Mesodermal cell (in vitro differentiated cells): ENCODE measurements around the gene MEX3D.

Source experiments
- H3K27ac ChIP-seq: 2 replicates; pipeline ENCODE4 v1.7.0; 2013; ENCODE audit warnings: mild to moderate bottlenecking, low read depth, low read length, moderate library complexity; ENCODE audit not compliant: severe bottlenecking
- H3K36me3 ChIP-seq: 2 replicates; pipeline ENCODE4 v1.7.1; 2013; ENCODE audit warnings: mild to moderate bottlenecking, low read length, moderate library complexity; ENCODE audit not compliant: control insufficient read depth, insufficient read depth
- H3K4me1 ChIP-seq: one replicate; pipeline ENCODE4 v1.7.1; 2013; ENCODE audit warnings: mild to moderate bottlenecking, low read length; ENCODE audit not compliant: insufficient read depth, control insufficient read depth, poor library complexity, severe bottlenecking
- H3K4me3 ChIP-seq: 2 replicates; pipeline ENCODE4 v1.7.0; 2013; ENCODE audit warnings: low read length, control low read depth, mild to moderate bottlenecking; ENCODE audit not compliant: insufficient read depth, poor library complexity, severe bottlenecking; ENCODE audit errors: extremely low read depth
- H3K9me3 ChIP-seq: 2 replicates; pipeline ENCODE4 v1.7.1; 2013; ENCODE audit warnings: mild to moderate bottlenecking, low read length, moderate library complexity; ENCODE audit not compliant: control insufficient read depth
- WGBS, 2 experiments: methylation state at CpG; one replicate each; pipeline ENCODE4 v1.1.5; 2013; ENCODE audit warnings: missing lambda C conversion rate in 2 of 2; ENCODE audit not compliant: insufficient coverage in 2 of 2; 5-methylcytosine and 5-hydroxymethylcytosine counted together

Gene MEX3D

GRCh38 chr19:1514986-1515721 lies 53.0 kb downstream of the MEX3D start:
- WGBS, 2 experiments: 67 to 88% methylated on average over 5 to 8 of the region's 14 CpGs

DNA sequence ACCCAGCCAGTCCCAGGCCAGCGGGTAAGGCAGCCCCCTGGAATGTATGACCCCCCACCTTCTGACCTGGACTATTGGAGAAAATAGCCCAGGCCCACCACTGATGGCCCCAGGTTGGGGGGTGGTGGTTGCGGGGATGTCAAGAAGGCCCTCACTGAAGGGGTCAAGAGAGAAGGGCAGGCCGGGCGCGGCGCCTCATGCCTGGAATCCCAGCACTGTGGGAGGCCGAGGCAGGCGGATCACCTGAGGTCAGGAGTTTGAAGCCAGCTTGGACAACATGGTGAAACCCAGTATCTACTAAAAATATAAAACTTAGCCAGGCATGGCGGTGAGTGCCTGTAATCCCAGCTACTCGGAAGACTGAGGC lies 53.8 kb downstream of the MEX3D start:
- 64 to 75% methylated on average over 9 of the region's 10 CpGs for WGBS, 2 experiments
- no peaks in the 10 kb centered on the region for H3K9me3 ChIP-seq
- H3K4me1 ChIP-seq: peaks cover 8% of the 10 kb centered on the region
- no peak overlapping the region for H3K4me3 ChIP-seq
- no peak overlapping the region for H3K27ac ChIP-seq
- H3K36me3 ChIP-seq: no peaks in the 10 kb centered on the region

More at GRCh38 chr19:1514986-1515721, 53.0 kb downstream of the MEX3D start:
- H3K4me1 ChIP-seq: peaks cover 7% of the 10 kb centered on the region
- H3K36me3 ChIP-seq: no peaks in the 10 kb centered on the region
- H3K27ac ChIP-seq: no peak overlapping the region
- H3K4me3 ChIP-seq: no peak overlapping the region
- H3K9me3 ChIP-seq: no peaks in the 10 kb centered on the region

- Histone ChIP-seq H3K36me3 (no peaks in the 10 kb centered on the region), H3K4me3 (peak overlapping the region; percentile 42), H3K27ac (no peak overlapping the region), H3K4me1 (peaks cover 8% of the 10 kb centered on the region), H3K9me3 (no peaks in the 10 kb centered on the region)
- 13 to 17% methylated on average over 30 to 44 of the region's 52 CpGs for whole genome bisulfite sequencing, 2 experiments
Observed at GRCh38 chr19:1513499-1514294, 54.4 kb downstream of the MEX3D start.

- Histone ChIP-seq H3K4me1 (peaks cover 8% of the 10 kb centered on the region), H3K4me3 (peak within 1 kb of the TSS; percentile 42), H3K36me3 (no peaks in the 10 kb centered on the region), H3K27ac (no peak within 1 kb of the TSS), H3K9me3 (no peaks in the 10 kb centered on the region)
- WGBS, 2 experiments: 2 to 4% methylated on average over 45 to 66 of the region's 78 CpGs
Observed at GRCh38 chr19:1512671-1513498, 55.2 kb downstream of the MEX3D start, which contains the start of gene ADAMTSL5. ADAMTSL5 (minus strand) TSS chr19:1513019; CDS start chr19:1510943, 2,076 bp downstream.

DNA sequence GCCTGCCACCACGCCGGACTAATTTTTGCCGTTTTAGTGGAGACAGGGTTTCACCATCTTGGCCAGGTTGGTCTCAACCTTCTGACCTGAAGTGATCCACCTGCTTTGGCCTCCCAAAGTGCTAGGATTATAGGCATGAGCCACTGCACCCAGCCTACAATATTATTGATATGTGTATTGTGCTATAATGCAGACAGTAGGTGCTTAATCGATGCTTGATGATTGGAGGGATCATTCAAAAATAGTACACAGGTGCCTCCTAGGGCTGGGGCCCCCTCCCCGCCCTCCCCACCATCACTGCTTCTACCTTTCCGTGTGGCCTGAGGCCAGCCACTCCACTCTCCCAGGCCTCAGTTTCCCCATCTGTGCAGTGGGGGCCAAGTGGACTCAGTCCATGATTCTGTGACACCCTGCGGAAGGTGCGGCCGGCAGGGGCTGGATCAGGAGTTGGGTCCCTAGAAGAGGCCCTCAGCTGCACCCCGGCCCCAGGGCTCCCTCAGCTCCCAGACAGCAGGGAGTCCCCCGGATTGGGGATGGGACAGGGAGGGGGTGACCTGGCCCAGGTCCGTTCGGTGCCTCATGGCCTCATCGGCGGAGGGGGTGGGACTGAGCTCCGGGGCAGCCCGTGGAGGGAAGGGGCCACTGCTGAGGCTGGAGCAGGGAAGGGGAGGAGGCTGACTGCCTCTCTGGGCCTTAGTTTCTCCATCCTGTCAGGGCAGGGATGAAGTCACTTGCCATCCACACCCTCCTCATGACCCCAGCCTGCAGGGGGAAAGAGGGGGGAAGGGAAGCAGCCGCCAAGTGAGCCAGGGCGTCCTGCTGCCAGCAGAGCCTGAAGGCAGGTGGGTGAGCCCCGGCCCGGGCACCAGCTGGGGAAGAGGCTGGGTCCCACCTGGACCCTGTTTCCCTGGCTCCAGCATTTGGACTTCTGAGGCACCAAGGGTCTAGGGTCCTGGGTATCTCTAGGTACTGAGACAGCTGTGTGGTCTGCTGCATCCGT lies 56.5 kb downstream of the MEX3D start:
- Histone ChIP-seq H3K27ac (no peak overlapping the region), H3K9me3 (no peaks in the 10 kb centered on the region), H3K4me1 (peaks cover 8% of the 10 kb centered on the region), H3K36me3 (no peaks in the 10 kb centered on the region), H3K4me3 (no peak overlapping the region)
- WGBS, 2 experiments: 70 to 79% methylated on average over 13 to 19 of the region's 22 CpGs

DNA sequence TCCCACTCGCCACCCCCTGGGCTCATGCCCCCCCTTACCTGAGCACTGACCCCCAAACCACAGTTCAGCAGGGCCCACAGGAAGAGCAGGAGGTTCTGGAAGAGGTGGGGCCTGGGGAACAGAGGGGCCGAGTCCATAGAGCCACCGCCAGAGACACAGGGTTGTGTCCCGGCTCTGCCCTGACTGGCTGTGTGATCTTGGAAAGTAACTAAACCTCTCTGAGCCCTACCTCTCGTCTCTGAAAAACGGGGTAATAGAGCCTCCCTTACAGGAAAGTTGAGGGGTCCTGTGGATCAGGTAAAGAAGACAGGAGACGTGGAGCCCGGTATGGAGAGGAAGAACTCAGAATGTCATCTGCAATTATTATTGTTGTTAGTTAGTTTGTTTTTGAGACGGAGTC lies 57.3 kb downstream of the MEX3D start:
- no peaks in the 10 kb centered on the region for H3K36me3 ChIP-seq
- no peaks in the 10 kb centered on the region for H3K9me3 ChIP-seq
- H3K4me1 ChIP-seq: peaks cover 8% of the 10 kb centered on the region
- 52 to 70% methylated on average over 7 to 8 of the region's 9 CpGs for WGBS, 2 experiments
- no peak overlapping the region for H3K27ac ChIP-seq
- H3K4me3 ChIP-seq: no peak overlapping the region

DNA sequence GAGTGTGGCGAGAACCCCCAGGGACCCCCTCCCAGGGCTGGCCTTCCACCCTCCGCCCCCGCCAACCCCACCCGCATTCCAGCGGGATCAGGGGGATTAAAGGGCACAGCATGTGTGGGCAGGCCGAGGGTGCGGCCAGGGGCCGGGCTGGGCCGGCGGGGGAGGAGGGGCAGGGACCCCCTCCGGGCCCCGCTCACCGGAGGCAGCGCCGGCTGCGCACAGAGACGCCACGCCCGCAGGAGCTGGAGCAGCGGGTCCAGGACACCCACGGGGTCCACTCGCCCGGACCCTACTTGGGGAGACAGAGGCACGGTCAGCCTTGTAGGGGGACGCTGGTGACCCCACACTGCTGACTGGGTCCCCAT lies 57.7 kb downstream of the MEX3D start:
- H3K9me3 ChIP-seq: no peaks in the 10 kb centered on the region
- WGBS, 2 experiments: 38 to 40% methylated on average over 17 to 19 of the region's 25 CpGs
- no peak overlapping the region for H3K27ac ChIP-seq
- H3K4me3 ChIP-seq: no peak overlapping the region
- peaks cover 8% of the 10 kb centered on the region for H3K4me1 ChIP-seq
- H3K36me3 ChIP-seq: no peaks in the 10 kb centered on the region

DNA sequence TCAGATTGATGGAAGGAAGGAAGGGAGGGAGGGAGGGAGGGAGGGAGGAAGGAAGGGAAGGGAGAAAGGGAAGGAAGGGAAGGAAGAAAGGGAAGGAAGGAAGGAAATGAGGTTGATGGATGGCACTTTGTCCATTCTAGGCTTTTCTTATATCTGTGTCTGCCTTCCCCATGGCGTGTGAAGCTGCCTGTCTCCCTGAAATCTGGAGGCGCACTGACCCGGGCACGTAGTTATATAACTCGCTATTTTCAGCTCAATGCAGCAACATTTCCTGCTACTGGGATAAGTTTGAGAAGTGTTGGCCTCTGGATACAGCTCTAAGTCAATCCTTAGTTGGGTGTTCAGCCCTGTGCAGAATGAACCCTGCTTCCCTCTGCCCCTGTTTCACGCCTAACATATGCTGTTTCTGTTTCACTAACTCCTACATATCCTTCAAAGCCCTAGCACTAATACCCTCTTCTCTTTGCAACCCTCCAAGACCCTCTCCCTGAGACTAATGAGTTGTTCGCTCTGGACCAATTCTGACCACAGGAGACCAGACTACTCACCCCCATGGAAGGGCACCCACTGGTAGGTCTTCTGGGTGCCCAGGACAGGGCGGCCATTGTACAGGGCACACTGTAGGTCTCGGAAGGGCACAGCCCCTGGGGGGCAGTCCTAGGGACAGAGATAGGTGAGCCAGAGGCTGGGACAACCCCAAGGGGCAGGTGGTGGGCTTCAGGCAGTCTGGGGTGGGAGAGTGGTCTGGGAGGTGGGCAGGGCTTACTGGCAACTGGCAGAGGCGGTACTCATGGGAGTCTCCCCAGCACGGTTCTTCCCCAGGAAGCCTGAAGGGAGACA lies 58.3 kb downstream of the MEX3D start:
- 79 to 80% methylated on average over 8 to 10 of the region's 11 CpGs for WGBS, 2 experiments
- H3K36me3 ChIP-seq: no peaks in the 10 kb centered on the region
- peaks cover 8% of the 10 kb centered on the region for H3K4me1 ChIP-seq
- H3K9me3 ChIP-seq: no peaks in the 10 kb centered on the region
- H3K27ac ChIP-seq: no peak overlapping the region
- no peak overlapping the region for H3K4me3 ChIP-seq

- H3K4me3 ChIP-seq: peak overlapping the region; percentile 37
- H3K27ac ChIP-seq: no peak overlapping the region
- WGBS, 2 experiments: 22 to 36% methylated on average over 8 to 11 of the region's 12 CpGs
Observed at GRCh38 chr19:1508507-1508856, 59.6 kb downstream of the MEX3D start.

More at GRCh38 chr19:1508507-1508856, 59.6 kb downstream of the MEX3D start:
- H3K9me3 ChIP-seq: no peaks in the 10 kb centered on the region
- peaks cover 8% of the 10 kb centered on the region for H3K4me1 ChIP-seq
- H3K36me3 ChIP-seq: no peaks in the 10 kb centered on the region
